GM21737 (cell line): ENCODE data around the gene HSD3B7.
"Not testable (repeated sequence)": the region's sequence is repeated elsewhere in the genome, so short reads cannot be mapped to it uniquely, and the experiment has no call there.

Experiments used
- ATAC-seq: cut with Tn5 transposase; IDR thresholded peaks from one replicate; pipeline ENCODE4 v1.9.1; 2021; ENCODE audit warnings: mild to moderate bottlenecking, moderate library complexity; ENCODE audit not compliant: unreplicated experiment

Gene HSD3B7

DNA sequence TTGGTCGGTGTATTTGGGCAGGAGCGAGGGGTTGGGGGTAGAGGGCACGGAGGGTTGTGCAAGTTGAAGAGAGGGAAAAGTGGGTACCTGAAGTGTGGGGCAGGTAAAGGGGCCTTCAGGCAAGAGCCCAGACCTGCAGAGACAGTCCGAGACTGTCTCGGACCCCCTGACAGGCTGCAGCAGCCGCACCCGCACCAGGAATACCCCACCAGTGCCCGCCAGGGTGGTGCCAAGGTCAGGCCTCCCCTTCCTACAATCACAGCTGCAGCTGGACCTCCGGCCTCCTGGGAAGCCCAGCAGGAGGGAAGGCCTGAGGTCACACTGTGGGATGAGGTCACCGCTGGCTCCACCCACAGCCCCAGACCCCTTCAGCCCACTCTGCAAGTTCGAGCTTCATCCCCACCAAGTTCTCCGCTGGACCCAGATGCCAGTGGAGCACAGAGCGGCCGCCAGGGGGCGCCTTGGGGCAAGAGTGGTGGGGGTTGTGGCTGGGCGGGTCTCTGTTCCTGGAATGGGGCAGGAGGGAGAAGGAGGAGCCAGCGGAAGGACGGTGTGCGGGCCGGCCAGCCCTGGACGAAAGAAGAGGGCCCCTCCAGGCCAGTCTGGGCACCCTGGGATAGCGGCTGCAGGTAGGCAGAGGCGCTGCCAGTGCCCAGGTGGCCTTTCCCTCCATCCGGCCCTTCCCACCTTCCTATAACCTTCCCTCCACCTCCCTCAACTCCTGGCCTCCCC, at the start of gene HSD3B7:
Gene HSD3B7 (plus strand): TSS at position 539 of the 732 bp plus-strand sequence. CDS start 452 bp downstream, outside the sequence.
- no peak for ATAC-seq

GRCh38 chr16:30937692-30938091, 47.3 kb upstream of the HSD3B7 start:
- ATAC-seq = no peak

GRCh38 chr16:30939571-30939970, 45.4 kb upstream of the HSD3B7 start:
- not testable (repeated sequence) for ATAC-seq

- peak; percentile 78 for ATAC-seq
These were observed 43.2 kb upstream of the HSD3B7 start for GRCh38 chr16:30941600-30942425.

DNA sequence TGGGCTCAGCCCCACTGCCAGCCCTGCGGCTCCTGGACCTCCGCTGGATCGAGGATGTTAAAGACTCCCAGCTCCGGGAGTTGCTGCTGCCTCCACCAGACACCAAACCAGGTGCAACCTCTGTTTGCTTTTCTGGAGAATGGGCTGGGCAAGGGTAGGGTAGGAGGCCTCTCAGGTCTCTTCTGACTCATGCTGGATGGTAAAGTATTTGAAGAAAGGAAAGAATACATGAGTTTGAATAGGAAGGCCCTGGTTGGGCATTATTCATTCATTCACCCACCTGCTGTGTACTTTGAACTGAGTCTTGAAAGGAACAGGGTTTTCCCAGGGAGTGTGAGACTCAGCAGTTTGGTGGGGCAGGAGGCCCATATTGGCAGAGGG, 42.6 kb upstream of the HSD3B7 start:
- no peak for ATAC-seq

- ATAC-seq = no peak
These were observed 40.7 kb upstream of the HSD3B7 start for GRCh38 chr16:30944352-30944751.

- ATAC-seq = no peak
These were observed 38.1 kb upstream of the HSD3B7 start for GRCh38 chr16:30946671-30947540.

- no peak for ATAC-seq
These were observed 37.5 kb upstream of the HSD3B7 start for GRCh38 chr16:30947541-30947858.

- no peak for ATAC-seq
These were observed 36.9 kb upstream of the HSD3B7 start for GRCh38 chr16:30947859-30948666.

DNA sequence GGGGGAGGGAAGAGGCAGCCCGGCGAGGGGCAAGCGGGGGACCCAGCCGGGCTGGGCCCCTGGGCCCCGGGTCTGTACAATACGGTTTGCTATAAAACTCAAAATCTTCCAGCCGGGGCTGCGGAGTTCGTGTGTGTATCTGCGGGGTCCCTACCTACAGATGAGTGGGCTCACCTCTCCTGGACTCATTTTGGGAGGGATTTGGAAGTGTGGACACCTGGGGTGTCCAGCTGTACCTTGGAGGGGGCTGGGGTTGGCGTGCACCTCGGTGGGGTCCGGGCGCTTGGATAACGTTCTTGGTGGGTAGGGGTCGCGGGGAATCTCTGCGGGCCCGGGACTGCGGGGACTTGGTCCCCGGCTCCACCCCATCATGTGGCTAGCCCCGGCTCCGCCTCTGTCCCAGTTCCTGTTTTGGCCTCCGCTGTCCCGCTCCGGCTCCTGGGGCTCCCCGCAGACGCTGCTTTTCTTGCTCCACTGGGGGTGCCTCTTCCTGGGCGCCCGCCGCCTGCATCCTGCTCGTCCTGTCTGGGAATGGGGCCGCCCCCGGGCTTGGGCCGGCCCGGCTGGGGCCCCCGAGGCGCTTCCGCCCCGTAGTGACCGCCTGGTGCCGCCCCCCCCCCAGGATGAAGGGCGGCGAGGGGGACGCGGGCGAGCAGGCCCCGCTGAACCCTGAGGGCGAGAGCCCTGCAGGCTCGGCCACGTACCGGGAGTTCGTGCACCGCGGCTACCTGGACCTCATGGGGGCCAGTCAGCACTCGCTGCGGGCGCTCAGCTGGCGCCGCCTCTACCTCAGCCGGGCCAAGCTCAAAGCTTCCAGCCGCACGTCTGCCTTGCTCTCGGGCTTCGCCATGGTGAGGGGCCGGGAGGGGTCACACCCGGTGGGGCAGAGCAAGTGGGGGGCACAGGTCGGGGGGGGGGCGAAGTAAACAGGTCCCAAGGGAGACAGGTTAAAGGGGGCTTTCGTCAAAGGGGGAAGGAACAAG, 36.0 kb upstream of the HSD3B7 start, which contains the start of gene ORAI3:
Gene ORAI3 (plus strand): TSS at position 402 of the 983 bp plus-strand sequence. CDS start 222 bp downstream, at position 624.
- ATAC-seq = peak; percentile 68

DNA sequence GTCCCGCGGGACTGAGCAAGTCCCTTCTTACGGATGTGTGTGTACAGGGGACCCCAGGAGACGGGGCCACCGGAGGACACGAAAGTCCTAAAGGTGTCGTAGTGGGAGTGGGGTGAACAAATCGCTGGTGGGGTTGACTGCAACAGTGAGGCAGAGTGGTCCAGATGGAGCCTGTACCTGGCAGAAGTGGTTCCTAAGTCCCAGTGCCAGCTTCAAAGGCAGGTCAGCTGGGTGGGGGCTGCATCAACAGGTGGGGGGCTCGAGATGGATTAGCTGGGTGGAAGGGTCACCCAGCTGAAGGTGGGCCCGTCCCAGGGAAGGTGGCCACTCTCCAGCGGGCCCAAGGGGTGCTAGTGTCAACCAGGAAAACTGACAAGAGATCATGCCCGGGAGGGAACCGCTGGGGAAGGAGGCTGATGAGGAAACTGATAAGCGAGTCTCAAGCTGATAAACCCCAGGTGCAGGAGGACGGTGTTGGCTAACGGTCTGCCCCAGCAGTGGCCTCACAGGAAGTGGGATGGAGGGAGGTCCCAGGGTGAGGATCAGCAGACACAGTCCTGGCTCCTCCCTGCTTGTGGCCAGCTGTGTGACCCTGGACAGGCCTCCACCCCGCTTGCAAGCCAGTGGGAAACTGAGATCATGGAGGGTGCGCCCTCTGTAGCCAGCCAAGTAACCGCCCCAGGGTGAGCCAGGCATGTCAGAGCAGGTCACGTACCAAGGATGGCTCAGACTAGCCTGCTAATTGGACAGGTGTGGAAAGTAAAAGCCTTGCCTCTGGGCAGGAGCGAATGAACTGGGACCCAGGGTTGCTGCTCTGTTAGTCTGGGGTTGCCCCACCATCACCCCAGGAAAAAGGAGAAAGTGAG, 35.1 kb upstream of the HSD3B7 start:
- peak; percentile 49 for ATAC-seq

DNA sequence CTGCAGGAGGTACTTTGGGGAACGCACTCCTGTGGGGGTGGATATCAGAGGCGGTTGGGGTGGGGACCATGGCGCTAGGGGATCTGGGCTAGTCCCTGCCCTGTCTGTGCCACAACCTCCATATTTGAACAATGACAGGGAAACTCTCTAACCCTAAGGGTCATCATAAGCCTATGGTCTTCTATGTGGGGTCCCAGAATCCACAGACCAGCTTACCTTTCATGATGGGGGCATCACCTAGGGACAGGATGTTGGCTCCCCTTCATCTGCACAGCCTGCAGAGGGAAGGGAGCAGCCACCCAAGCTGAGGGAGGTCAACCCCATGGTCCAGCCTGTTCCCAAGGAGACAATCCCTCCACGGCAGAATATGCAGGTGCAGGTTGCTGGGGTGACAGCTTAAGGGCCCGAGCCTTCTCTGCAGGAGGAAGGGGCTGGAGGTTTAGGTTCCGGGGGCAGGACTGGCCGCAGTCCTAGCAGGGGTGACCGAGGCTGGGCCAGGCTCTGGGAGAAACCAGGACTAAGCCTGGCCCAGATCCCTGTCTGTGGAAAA, 34.4 kb upstream of the HSD3B7 start:
- no peak for ATAC-seq

DNA sequence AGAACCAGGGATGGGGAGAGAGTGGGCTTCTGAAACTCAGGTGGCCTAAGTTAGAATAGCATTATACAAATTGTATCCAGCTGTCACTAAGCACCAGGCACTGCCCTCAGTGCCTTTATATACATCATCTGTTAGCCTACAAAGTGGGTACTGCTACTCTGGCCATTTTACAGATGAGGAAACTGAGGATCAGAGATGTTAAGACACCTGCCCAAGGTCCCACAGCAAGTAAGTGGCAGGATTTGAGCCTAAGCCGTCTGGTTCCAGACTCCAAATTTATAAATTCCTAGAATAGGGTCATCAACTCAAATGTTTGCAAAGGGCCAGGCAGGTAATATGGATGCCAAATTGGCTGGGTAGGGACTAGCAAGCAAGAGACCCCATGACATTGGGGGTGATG, 33.8 kb upstream of the HSD3B7 start:
- no peak for ATAC-seq

- no peak for ATAC-seq
These were observed 33.3 kb upstream of the HSD3B7 start for GRCh38 chr16:30951750-30952149.

GRCh38 chr16:30953111-30953510, 31.9 kb upstream of the HSD3B7 start:
- ATAC-seq = no peak

DNA sequence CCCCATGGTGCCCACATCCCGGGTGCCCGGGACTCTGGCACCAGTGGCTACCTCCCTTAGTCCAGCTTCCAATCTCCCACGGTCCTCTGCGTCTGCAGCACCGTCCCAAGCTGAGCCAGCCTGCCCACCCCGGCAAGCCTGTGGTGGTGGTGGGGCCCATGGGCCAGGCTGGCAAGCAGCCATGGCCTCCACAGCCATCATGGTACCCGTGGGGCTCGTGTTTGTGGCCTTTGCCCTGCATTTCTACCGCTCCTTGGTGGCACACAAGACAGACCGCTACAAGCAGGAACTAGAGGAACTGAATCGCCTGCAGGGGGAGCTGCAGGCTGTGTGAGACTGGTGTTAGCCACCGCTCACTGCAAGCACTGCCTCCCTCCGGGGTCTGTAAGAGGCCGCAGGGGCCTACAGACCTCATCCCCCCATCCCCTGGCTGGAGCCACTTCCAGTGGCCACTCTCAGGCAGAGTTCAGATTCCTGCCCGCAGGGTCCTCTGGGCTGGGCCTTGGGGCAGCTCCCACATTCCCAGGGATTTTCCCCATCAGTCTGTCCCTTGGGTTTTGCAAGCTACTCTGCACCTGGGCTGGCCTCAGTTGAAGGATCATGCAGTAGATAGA, 31.4 kb upstream of the HSD3B7 start:
- ATAC-seq = no peak

DNA sequence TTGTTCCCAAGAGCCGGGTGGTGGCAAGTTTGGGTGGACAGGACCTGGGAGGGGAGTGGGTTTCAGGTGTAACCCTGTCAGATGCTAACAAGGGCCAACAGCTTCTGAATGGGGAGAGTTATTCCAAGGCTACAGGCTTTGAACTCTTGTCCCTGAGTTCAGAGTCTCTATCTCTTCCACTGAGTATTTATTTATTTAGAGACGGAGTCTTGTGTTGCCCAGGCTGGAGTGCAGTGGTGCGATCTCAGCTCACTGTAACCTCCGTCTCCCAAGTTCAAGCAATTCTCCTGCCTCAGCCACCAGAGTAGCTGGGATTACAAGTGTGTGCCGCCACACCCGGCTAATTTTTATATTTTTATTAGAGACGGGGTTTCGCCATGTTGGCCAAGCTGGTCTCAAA, 30.0 kb upstream of the HSD3B7 start:
- ATAC-seq = no peak
